Suprapubic skin (tissue), 4 donors: ENCODE data around the gene SCML2. TPM values are rescaled to one million over a fixed set of nuclear protein-coding genes. Genes with fewer than 3 reads are reported as not detected.

Experiments
- DNase-seq, 2 donors: peaks; one replicate each; pipeline ENCODE4 v3.0.0-alpha.2; 2019; ENCODE audit warnings: low spot score in 2 of 2
- H3K27ac ChIP-seq: fragments of 200-600 bp; sonication (generic); one replicate; pipeline ENCODE4 v1.5.1; 2019
- H3K27me3 ChIP-seq: fragments of 200-600 bp; sonication (generic); one replicate; pipeline ENCODE4 v1.5.1; 2019
- H3K36me3 ChIP-seq: fragments of 200-600 bp; sonication (generic); one replicate; pipeline ENCODE4 v1.5.1; 2019
- H3K4me1 ChIP-seq: fragments of 200-600 bp; sonication (generic); one replicate; pipeline ENCODE4 v1.5.1; 2019
- H3K4me3 ChIP-seq: fragments of 200-600 bp; sonication (generic); one replicate; pipeline ENCODE4 v1.5.1; 2019; ENCODE audit warnings: mild to moderate bottlenecking
- H3K9me3 ChIP-seq: fragments of 200-600 bp; sonication (generic); one replicate; pipeline ENCODE4 v1.5.1; 2019
- EP300 ChIP-seq: sonication (generic); formaldehyde crosslinking; IDR thresholded peaks from one replicate; pipeline ENCODE4 v1.6.1; 2017; ENCODE audit warnings: antibody characterized with exemption
- POLR2A ChIP-seq, 2 donors: fragments of 450-650 bp; IDR thresholded peaks; one replicate each; pipeline ENCODE4 v1.6.1; 2017; ENCODE audit warnings: antibody characterized with exemption in 2 of 2, mild to moderate bottlenecking in 2 of 2, moderate library complexity in 2 of 2
- POLR2AphosphoS5 ChIP-seq, 3 donors: sonication (generic); formaldehyde crosslinking; IDR thresholded peaks; one replicate each; pipeline ENCODE4 v1.6.1; 2017; ENCODE audit warnings: antibody characterized with exemption in 3 of 3
- WGBS: methylation state at CpG from one replicate; pipeline ENCODE4 v1.1.5; 2018; 5-methylcytosine and 5-hydroxymethylcytosine counted together
- total RNA-seq, 4 donors: library from RNA; depleted of rRNA; stranded (reverse); fragments of >200 nt; gene quantifications; one replicate each; pipeline ENCODE4 v1.1.0, GENCODE V29; 2016
- TF ChIP-seq, protein P1 (sequence below), 2 donors: fragments of 200-600 bp in 1 of 2; fragments of 450-650 bp in 1 of 2; sonication (generic) in 1 of 2; IDR thresholded peaks; one replicate each; pipeline ENCODE4 v1.5.1; 2016 to 2019; ENCODE audit warnings: antibody characterized with exemption in 2 of 2, mild to moderate bottlenecking in 1 of 2, moderate library complexity in 1 of 2

SCML2 gene
- total RNA-seq, 4 donors from 2014 or later: 1.1 to 3.7 (median 2.2) TPM

DNA sequence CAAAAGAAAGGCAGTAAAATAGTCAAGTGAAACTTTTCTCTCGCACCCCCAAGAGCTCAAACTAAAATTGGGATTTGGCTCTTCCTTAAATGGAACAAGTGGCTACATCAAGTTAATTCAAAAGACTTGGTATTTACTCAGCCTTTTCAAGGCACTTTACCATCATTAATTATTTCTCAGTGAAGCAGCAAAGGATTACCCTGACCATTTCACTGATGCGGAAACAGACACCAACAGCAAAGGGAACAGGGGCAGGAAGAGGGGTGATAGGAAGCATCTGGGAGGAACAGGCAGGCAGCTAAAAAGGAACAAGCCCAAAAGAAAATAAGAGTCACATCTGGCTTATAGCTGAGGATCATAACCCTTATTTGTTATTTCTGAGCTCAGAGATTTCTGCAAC is 2.7 kb downstream of the SCML2 start:
- peaks cover 4% of the 10 kb centered on the region for H3K4me1 ChIP-seq
- H3K27me3 ChIP-seq: no peaks in the 10 kb centered on the region
- H3K4me3 ChIP-seq: no peak overlapping the region
- no peaks in the 10 kb centered on the region for H3K9me3 ChIP-seq
- no peak overlapping the region for H3K27ac ChIP-seq
- WGBS: 76% methylated on average over 2 of the region's 2 CpGs
- H3K36me3 ChIP-seq: no peaks in the 10 kb centered on the region
- DNase-seq: no peak
- TF ChIP-seq POLR2A (IDR thresholded peaks at IDR 0.05) (no peak), EP300 (no peak)
- TF ChIP-seq, protein P1, sequence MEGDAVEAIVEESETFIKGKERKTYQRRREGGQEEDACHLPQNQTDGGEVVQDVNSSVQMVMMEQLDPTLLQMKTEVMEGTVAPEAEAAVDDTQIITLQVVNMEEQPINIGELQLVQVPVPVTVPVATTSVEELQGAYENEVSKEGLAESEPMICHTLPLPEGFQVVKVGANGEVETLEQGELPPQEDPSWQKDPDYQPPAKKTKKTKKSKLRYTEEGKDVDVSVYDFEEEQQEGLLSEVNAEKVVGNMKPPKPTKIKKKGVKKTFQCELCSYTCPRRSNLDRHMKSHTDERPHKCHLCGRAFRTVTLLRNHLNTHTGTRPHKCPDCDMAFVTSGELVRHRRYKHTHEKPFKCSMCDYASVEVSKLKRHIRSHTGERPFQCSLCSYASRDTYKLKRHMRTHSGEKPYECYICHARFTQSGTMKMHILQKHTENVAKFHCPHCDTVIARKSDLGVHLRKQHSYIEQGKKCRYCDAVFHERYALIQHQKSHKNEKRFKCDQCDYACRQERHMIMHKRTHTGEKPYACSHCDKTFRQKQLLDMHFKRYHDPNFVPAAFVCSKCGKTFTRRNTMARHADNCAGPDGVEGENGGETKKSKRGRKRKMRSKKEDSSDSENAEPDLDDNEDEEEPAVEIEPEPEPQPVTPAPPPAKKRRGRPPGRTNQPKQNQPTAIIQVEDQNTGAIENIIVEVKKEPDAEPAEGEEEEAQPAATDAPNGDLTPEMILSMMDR (IDR thresholded peaks at IDR 0.05): no peak

- H3K27me3 ChIP-seq: no peaks in the 10 kb centered on the region
- TF ChIP-seq POLR2AphosphoS5 (IDR thresholded peaks at IDR 0.05): no peak
- TF ChIP-seq EP300: no peak
- no peak for TF ChIP-seq POLR2A (IDR thresholded peaks at IDR 0.05)
- TF ChIP-seq, protein P1 (IDR thresholded peaks at IDR 0.05): no peak
- H3K4me1 ChIP-seq: no peaks in the 10 kb centered on the region
- no peaks in the 10 kb centered on the region for H3K9me3 ChIP-seq
- DNase-seq: no peak
- no peaks in the 10 kb centered on the region for H3K36me3 ChIP-seq
- H3K27ac ChIP-seq: no peak overlapping the region
- WGBS: 53% methylated on average over 2 of the region's 2 CpGs
- H3K4me3 ChIP-seq: no peak overlapping the region
Measured at GRCh38 chrX:18348047-18348446, 6.4 kb downstream of the SCML2 start.

- no peaks in the 10 kb centered on the region for H3K36me3 ChIP-seq
- 96% methylated on average over 4 of the region's 4 CpGs for WGBS
- no peak for DNase-seq
- no peaks in the 10 kb centered on the region for H3K9me3 ChIP-seq
- TF ChIP-seq POLR2A (IDR thresholded peaks at IDR 0.05) (no peak), POLR2AphosphoS5 (IDR thresholded peaks at IDR 0.05) (no peak), EP300 (no peak)
- TF ChIP-seq, protein P1 (IDR thresholded peaks at IDR 0.05): no peak
- H3K27ac ChIP-seq: no peak overlapping the region
- no peaks in the 10 kb centered on the region for H3K4me1 ChIP-seq
- no peak overlapping the region for H3K4me3 ChIP-seq
- no peaks in the 10 kb centered on the region for H3K27me3 ChIP-seq
Measured at GRCh38 chrX:18309401-18309800, 45.1 kb downstream of the SCML2 start.

DNA sequence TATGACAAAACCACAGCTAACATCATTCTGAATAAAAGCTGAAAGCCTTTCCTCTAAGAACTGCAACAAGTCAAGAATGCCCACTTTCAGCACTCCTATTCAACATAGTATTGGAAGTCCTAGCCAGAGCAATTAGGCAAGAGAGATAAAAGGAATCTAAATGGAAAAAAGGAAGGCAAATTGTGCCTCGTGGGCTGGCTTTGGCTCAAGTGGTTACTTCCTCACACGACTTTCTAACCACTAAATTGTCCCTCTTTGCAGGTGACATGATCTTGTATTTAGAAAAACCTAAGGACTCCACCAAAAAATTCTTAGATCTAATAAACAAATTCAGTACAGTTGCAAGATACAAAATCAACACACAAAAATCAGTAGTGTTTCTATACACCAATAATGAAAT is 57.2 kb downstream of the SCML2 start:
- no peak for DNase-seq
- TF ChIP-seq POLR2AphosphoS5 (IDR thresholded peaks at IDR 0.05): no peak
- no peak for TF ChIP-seq POLR2A (IDR thresholded peaks at IDR 0.05)
- no peak for TF ChIP-seq EP300
- TF ChIP-seq, protein P1 (IDR thresholded peaks at IDR 0.05): no peak
- WGBS: 57% methylated on average over 2 of the region's 2 CpGs
- no peaks in the 10 kb centered on the region for H3K4me1 ChIP-seq
- no peaks in the 10 kb centered on the region for H3K36me3 ChIP-seq
- no peaks in the 10 kb centered on the region for H3K9me3 ChIP-seq
- no peak overlapping the region for H3K4me3 ChIP-seq
- H3K27ac ChIP-seq: no peak overlapping the region
- no peaks in the 10 kb centered on the region for H3K27me3 ChIP-seq

- DNase-seq: no peak
- H3K36me3 ChIP-seq: no peaks in the 10 kb centered on the region
- H3K4me3 ChIP-seq: no peak overlapping the region
- WGBS: 73% methylated on average over 3 of the region's 3 CpGs
- H3K9me3 ChIP-seq: no peaks in the 10 kb centered on the region
- no peak overlapping the region for H3K27ac ChIP-seq
- no peaks in the 10 kb centered on the region for H3K4me1 ChIP-seq
- no peaks in the 10 kb centered on the region for H3K27me3 ChIP-seq
- TF ChIP-seq EP300 (no peak), POLR2AphosphoS5 (IDR thresholded peaks at IDR 0.05) (no peak)
Measured at GRCh38 chrX:18294893-18295292, 59.6 kb downstream of the SCML2 start.

DNA sequence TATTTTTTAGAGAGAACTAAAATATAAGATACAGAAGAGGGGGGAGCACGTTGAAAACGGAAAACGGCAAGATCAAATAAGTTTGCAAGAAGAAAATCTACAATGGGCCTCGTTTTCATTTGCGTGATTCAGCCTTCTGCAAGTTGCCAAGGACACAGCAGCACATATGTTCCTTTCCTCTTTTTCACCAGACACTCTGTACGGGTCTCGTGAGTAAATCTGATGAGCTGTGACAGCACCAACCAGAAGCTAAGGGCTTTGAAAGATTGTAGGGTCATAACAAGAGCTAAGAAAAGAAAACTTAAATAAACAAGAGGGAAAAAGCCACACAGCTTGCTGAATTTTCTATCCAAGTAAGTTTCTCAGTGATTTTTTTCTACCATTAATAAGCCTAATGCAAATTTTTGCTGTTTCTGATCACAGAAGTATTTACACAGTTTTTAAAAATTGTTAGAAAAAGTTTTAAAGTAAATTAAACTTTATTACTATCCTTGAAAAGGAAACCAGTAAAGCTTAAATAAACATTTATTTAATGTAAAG is 63.4 kb downstream of the SCML2 start:
- H3K4me1 ChIP-seq: no peaks in the 10 kb centered on the region
- H3K36me3 ChIP-seq: no peaks in the 10 kb centered on the region
- TF ChIP-seq EP300: no peak
- no peaks in the 10 kb centered on the region for H3K27me3 ChIP-seq
- WGBS: 54% methylated on average over 7 of the region's 7 CpGs
- no peak overlapping the region for H3K27ac ChIP-seq
- no peak for DNase-seq
- no peaks in the 10 kb centered on the region for H3K9me3 ChIP-seq
- no peak overlapping the region for H3K4me3 ChIP-seq
